HEK293T (cell line): ENCODE measurements around the gene FAM181B.

Experiments
- CTCF ChIA-PET: fragments of 350-600 bp; formaldehyde crosslinking; extraction: SDS; loops from one replicate; lab custom pipeline; 2021; ENCODE audit warnings: antibody characterized with exemption, inconsistent platforms; lab: Yijun Ruan, JAX
- POLR2A ChIA-PET: fragments of 350-600 bp; formaldehyde crosslinking; extraction: SDS; loops from one replicate; lab custom pipeline; 2020; ENCODE audit warnings: antibody characterized with exemption, inconsistent platforms; lab: Yijun Ruan, JAX
- DNase-seq: peaks from one replicate; pipeline ENCODE4 v3.0.0; 2012; ENCODE audit warnings: mixed read lengths; ENCODE audit errors: extremely low spot score
- ARNT ChIP-seq: fragments of 450-650 bp; IDR thresholded peaks from 2 replicates; pipeline ENCODE4 v1.6.1; 2017; ENCODE audit warnings: mild to moderate bottlenecking
- BHLHE40 ChIP-seq: fragments of 450-650 bp; IDR thresholded peaks from 2 replicates; pipeline ENCODE4 v1.6.1; 2016; ENCODE audit warnings: mild to moderate bottlenecking, moderate library complexity, borderline replicate concordance
- CTBP1 ChIP-seq: fragments of 450-650 bp; IDR thresholded peaks from 2 replicates; pipeline ENCODE4 v1.6.1; 2016; ENCODE audit warnings: borderline replicate concordance
- ELF4 ChIP-seq: fragments of 450-650 bp; IDR thresholded peaks from 2 replicates; pipeline ENCODE4 v1.6.1; 2017; ENCODE audit warnings: antibody characterized with exemption
- FOXA1 ChIP-seq: fragments of 450-650 bp; IDR thresholded peaks from 2 replicates; pipeline ENCODE4 v1.6.1; 2016; ENCODE audit warnings: mild to moderate bottlenecking
- FOXK2 ChIP-seq: fragments of 450-650 bp; IDR thresholded peaks from 2 replicates; pipeline ENCODE4 v1.6.1; 2016; ENCODE audit warnings: mild to moderate bottlenecking
- FOXM1 ChIP-seq: fragments of 450-650 bp; IDR thresholded peaks from 2 replicates; pipeline ENCODE4 v1.6.1; 2017; ENCODE audit warnings: mild to moderate bottlenecking, borderline replicate concordance
- HDGF ChIP-seq: fragments of 450-650 bp; IDR thresholded peaks from 2 replicates; pipeline ENCODE4 v1.6.1; 2017; ENCODE audit warnings: antibody characterized with exemption, borderline replicate concordance
- L3MBTL2 ChIP-seq: fragments of 450-650 bp; conservative IDR thresholded peaks from 2 replicates; pipeline ENCODE4 v1.6.1; 2016; ENCODE audit warnings: mild to moderate bottlenecking
- LEF1 ChIP-seq: fragments of 450-650 bp; IDR thresholded peaks from 2 replicates; pipeline ENCODE4 v1.6.1; 2017; ENCODE audit warnings: mild to moderate bottlenecking, borderline replicate concordance
- NFRKB ChIP-seq: fragments of 450-650 bp; IDR thresholded peaks from 2 replicates; pipeline ENCODE4 v1.6.1; 2016; ENCODE audit warnings: mild to moderate bottlenecking, moderate library complexity
- SP1 ChIP-seq: fragments of 450-650 bp; IDR thresholded peaks from 2 replicates; pipeline ENCODE4 v1.6.1; 2017
- SUZ12 ChIP-seq: fragments of 450-650 bp; IDR thresholded peaks from 2 replicates; pipeline ENCODE4 v1.6.1; 2016; ENCODE audit warnings: mild to moderate bottlenecking
- TARDBP ChIP-seq: fragments of 450-650 bp; IDR thresholded peaks from 2 replicates; pipeline ENCODE4 v1.6.1; 2016
- ZNF384 ChIP-seq: fragments of 450-650 bp; IDR thresholded peaks from 2 replicates; pipeline ENCODE4 v1.6.1; 2016
- TF ChIP-seq, protein P1 (sequence below): fragments of 450-650 bp; IDR thresholded peaks from 2 replicates; pipeline ENCODE4 v1.6.1; 2016

FAM181B gene

DNA sequence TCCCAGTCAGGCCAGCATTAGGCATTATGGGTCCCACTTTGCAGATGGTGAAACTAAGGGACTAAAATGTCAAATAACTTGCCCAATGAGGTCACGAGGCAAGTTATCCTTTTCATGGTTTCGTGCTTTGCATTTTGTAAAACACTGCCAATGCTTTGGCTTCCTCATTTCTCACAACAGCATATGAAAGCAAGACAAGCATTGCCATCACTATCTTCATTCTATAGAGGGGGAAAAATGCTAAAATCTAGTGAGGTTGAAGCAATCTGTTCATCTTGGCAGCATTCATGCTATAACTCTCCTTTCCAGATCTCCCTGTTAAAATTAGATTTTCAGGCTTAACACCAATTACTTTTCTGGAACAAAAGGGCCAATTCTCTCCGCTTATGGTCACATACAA, 14.8 kb downstream of the FAM181B start:
- ChIA-PET POLR2A (no interaction called here), CTCF (no interaction called here)
- DNase-seq, result no peak
- TF ChIP-seq ZNF384 (no peak), SUZ12 (no peak), HDGF (no peak), TARDBP (no peak), FOXK2 (no peak), FOXA1 (no peak), NFRKB (no peak)
- TF ChIP-seq, protein P1, sequence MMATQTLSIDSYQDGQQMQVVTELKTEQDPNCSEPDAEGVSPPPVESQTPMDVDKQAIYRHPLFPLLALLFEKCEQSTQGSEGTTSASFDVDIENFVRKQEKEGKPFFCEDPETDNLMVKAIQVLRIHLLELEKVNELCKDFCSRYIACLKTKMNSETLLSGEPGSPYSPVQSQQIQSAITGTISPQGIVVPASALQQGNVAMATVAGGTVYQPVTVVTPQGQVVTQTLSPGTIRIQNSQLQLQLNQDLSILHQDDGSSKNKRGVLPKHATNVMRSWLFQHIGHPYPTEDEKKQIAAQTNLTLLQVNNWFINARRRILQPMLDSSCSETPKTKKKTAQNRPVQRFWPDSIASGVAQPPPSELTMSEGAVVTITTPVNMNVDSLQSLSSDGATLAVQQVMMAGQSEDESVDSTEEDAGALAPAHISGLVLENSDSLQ, result no peak

DNA sequence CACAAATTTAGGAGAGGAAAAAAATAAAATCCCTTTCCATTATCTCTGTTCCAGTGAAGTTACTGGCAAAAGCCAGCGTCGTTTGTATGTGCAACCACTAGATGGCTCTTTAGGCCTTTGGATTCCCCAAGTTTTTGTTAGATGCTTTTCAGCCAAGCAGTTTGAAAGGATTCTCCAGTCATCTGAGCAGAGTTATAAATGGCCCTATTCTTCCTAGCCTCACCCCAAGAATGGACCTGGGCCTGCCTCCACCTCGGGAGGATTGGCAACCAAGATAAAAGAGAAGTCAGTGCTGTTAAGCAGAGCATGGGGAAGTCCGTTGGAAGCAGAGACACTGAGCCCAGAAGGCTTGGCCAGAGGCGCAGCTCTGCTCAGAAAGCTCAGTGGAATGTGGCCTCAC, 15.4 kb downstream of the FAM181B start:
- peak; percentile 58 for DNase-seq
- ChIA-PET POLR2A (no interaction called here), CTCF (interaction anchor here (0.5 to 1.6 kb wide), 6 partner anchors 10 to 1803 kb away, joined by 3 to 9 read pairs (median 4); no protein-coding TSS in a partner anchor)
- TF ChIP-seq ARNT (no peak), SP1 (no peak), HDGF (no peak), FOXM1 (no peak), LEF1 (no peak), FOXA1 (no peak), ELF4 (no peak), ZNF384 (no peak), FOXK2 (no peak)
- TF ChIP-seq, protein P1, result no peak

DNA sequence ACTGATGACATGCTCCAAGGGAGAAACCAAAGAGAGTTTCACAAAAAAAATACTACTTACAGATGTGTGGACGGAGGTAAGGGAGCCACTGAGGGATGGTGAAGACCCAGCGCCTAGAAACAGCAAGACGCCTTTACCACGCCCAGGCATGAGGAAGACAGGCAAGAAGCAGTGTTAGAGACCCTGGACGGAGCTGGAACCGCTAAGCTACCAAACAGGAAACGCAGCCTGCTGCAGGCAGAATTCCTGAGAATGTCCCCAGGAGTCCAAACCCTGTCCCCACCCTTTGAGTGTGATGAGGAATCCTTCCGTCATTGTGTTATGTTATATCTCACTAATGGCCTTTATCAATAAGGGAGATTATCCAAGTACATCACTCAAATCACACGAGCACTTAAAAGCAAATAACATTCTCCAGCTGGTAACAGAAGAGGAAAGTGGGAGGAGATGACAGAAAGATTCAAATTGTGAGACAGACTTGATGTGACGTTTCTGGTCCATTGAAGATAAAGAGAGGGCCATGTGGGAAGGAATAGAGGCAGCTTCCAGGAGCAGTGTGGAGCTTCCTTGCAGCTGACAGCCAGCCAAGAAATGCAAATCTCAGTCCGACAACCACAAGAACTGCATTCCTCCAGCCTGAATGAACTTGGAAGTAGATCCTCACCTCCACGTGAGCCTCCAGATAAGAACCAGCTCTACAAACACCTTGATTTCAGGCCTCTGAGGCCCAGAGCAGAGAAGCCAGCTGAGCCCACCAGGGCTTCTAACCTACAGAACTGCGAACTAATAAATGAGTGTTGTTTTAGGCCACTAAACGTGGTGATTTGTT, 19.1 kb downstream of the FAM181B start:
- TF ChIP-seq LEF1, result no peak
- no peak for TF ChIP-seq SUZ12
- no peak for TF ChIP-seq CTBP1
- no peak for TF ChIP-seq BHLHE40
- no peak for TF ChIP-seq ZNF384
- TF ChIP-seq HDGF, result no peak
- no peak for TF ChIP-seq TARDBP
- TF ChIP-seq NFRKB, result no peak
- TF ChIP-seq ELF4, result no peak
- no peak for TF ChIP-seq SP1
- TF ChIP-seq FOXK2, result no peak
- no peak for TF ChIP-seq ARNT
- no peak for TF ChIP-seq L3MBTL2
- DNase-seq, result no peak
- ChIA-PET CTCF (interaction anchor here (0.6 to 1.3 kb wide), 3 partner anchors 9 to 535 kb away, joined by 3 read pairs; no protein-coding TSS in a partner anchor), POLR2A (no interaction called here)

DNA sequence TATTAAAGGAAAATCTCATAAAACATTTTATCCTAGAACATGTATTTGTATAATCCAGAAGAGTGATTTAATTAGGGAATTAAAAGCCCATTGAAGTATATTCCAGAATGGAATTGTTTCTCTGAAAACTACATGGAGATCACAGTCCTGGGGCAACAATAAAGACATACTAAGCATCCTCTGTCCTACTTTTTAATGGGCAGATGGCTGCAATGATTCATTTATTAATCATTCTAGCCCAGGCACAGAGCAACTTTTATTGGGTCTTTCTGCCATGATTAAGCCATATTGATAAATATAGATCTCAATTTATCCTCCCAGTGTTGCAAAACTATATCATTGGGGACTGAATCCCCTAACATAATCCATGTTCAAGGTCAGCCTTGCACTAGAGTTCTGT, 22.0 kb downstream of the FAM181B start:
- ChIA-PET POLR2A (no interaction called here), CTCF (interaction anchor here (1.3 to 1.5 kb wide), 2 partner anchors 10 to 16 kb away, joined by 6 to 10 read pairs; no protein-coding TSS in a partner anchor)
- no peak for TF ChIP-seq NFRKB
- no peak for TF ChIP-seq L3MBTL2
- no peak for TF ChIP-seq HDGF
- no peak for TF ChIP-seq SUZ12
- TF ChIP-seq LEF1, result no peak
- no peak for TF ChIP-seq BHLHE40
- no peak for TF ChIP-seq ELF4
- no peak for TF ChIP-seq FOXM1
- no peak for TF ChIP-seq TARDBP
- no peak for TF ChIP-seq FOXA1
- TF ChIP-seq SP1, result no peak
- no peak for TF ChIP-seq CTBP1
- TF ChIP-seq, protein P1, result no peak
- no peak for TF ChIP-seq ARNT
- DNase-seq, result no peak

DNA sequence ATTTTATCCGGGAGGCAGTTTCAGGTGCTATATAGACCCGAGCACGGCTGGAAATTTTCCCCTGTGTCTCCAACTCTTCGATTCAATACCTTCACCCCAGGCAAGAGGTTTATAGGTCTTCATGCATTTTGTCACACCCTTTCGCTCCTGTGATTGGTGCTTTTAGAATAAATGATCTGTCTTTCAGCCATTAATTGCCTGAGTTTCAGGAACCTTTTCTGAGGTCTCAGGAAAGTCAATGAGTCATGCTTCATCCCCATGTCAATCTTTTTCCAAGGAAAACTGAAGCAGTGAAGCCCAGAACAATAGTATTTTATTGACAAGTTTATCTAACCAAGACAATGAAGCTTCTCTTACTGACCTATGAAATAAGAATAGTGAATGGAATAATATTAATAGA, 29.9 kb downstream of the FAM181B start:
- CTCF ChIA-PET, result interaction anchor here (0.7 kb wide), 1 partner anchor 8 kb away, joined by 3 read pairs; no protein-coding TSS in a partner anchor
- no peak for TF ChIP-seq ZNF384
- TF ChIP-seq SP1, result no peak
- no peak for TF ChIP-seq CTBP1
- TF ChIP-seq FOXK2, result no peak
- TF ChIP-seq, protein P1, result peak; percentile 87
- TF ChIP-seq LEF1, result no peak
- no peak for TF ChIP-seq SUZ12
- POLR2A ChIA-PET, result no interaction called here
- no peak for DNase-seq

DNA sequence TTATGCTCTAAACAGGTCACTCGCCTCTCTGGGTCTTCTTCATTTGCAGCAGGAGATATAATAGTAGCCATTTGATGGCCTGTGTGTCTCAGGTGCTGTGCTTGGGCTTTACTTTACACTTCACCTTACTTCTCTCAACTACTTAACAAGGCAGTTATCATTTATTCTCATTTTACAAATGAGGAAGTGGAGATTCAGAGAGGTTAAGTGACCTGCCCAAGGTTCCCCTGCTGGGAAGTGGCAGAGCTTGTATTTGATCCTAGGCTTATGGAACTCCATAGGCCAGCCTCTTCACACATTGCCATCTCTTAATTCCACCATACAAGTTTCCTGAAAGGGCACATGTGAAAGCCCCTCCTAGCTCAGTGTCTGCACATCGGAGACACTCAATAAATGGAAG, 30.4 kb downstream of the FAM181B start:
- DNase-seq, result no peak
- TF ChIP-seq SUZ12 (no peak), HDGF (no peak), BHLHE40 (no peak), ARNT (no peak), SP1 (no peak), FOXM1 (no peak), FOXA1 (no peak), CTBP1 (no peak), ZNF384 (no peak), NFRKB (no peak), FOXK2 (no peak), TARDBP (no peak), LEF1 (no peak), L3MBTL2 (no peak), ELF4 (no peak)
- TF ChIP-seq, protein P1, result no peak
- ChIA-PET POLR2A (no interaction called here), CTCF (interaction anchor here (2.4 kb wide), 1 partner anchor 8 kb away, joined by 10 read pairs; no protein-coding TSS in a partner anchor)
